ENCODE results near the gene DMPK. TPM values are rescaled to one million over a fixed set of nuclear protein-coding genes. Genes with fewer than 3 reads are reported as not detected.

DMPK gene
- total and polyA plus RNA-seq, 2 experiments from 2014 or later = 25.2 to 46.0 TPM

- TF ChIP-seq EZH2phosphoT487 (IDR thresholded peaks at IDR 0.05; ENCODE audit: low read depth, severe bottlenecking, unreplicated experiment) (no peak), CTCF (IDR thresholded peaks at IDR 0.05; ENCODE audit: poor library complexity) (no peak), EZH2 (IDR thresholded peaks at IDR 0.05; ENCODE audit: borderline replicate concordance) (no peak)
- Histone ChIP-seq H3K79me2 (peaks cover 35% of the 10 kb centered on the region), H2AFZ (no peak overlapping the region), H3K27ac (no peak overlapping the region), H3K4me3 (no peak overlapping the region), H3K9me3 (ENCODE audit: low read depth) (no peaks in the 10 kb centered on the region), H4K20me1 (ENCODE audit: insufficient read depth, poor library complexity, severe bottlenecking) (peaks cover 5% of the 10 kb centered on the region), H3K27me3 (no peaks in the 10 kb centered on the region), H3K9me2 (replicated peaks; ENCODE audit: insufficient read depth) (no peaks in the 10 kb centered on the region), H3K4me1 (ENCODE audit: insufficient read depth) (peaks cover 2% of the 10 kb centered on the region), H3K36me3 (replicated peaks; ENCODE audit: insufficient read depth, low read depth) (no peaks in the 10 kb centered on the region), H3K4me2 (no peak overlapping the region)
- 97% methylated on average over 15 of the region's 15 CpGs for WGBS (ENCODE audit: low lambda C conversion rate, missing lambda C conversion rate)
- no peak for DNase-seq (ENCODE audit: low spot score)
Observed at GRCh38 chr19:45789035-45789786, 6.9 kb upstream of the DMPK start.

- no peaks in the 10 kb centered on the region for H3K36me3 ChIP-seq (replicated peaks; ENCODE audit: insufficient read depth, low read depth)
Observed at GRCh38 chr19:45786533-45786894, 4.2 kb upstream of the DMPK start.

DNA sequence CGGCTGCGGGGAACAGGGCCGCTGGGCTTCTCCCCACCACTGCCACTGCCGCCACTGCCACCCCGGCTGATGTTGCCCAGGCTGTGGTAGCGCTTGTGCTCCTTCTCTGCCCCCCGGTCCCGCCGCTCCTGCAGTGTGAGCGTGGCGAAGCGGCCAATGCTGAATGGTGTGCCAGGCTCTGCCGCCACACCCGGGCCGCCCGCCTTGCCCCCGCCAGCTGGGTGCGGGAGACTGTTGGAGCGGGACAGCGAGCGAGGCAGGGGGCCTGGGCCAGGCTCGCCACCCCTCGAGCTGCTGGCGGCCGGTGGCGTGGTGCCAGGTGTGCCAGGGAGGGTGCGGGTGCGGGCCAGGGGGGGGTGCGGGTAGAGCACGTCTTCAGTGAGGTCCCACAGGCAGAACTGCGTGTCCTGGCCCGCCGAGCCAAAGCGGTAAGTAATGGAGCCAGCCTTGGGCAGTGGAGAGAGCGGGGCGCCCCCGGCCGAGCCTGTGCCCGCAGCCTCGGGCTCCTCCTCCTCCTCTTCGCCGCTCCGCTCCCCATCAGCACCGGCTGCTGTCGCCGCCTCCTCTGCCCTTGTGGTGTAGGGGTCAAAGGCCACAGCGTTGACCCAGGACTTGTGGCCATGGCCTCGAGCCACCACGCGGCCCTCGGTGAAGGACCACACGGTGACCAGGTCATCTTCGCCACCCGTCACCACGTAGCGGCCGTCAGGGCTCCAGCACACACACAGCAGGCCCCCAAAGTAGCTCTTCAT, 3.7 kb upstream of the DMPK start:
- Histone ChIP-seq H3K27ac (no peak overlapping the region), H3K9me2 (replicated peaks; ENCODE audit: insufficient read depth) (no peaks in the 10 kb centered on the region), H3K27me3 (no peaks in the 10 kb centered on the region), H3K9me3 (ENCODE audit: low read depth) (no peaks in the 10 kb centered on the region), H2AFZ (no peak overlapping the region), H4K20me1 (ENCODE audit: insufficient read depth, poor library complexity, severe bottlenecking) (no peaks in the 10 kb centered on the region), H3K4me1 (ENCODE audit: insufficient read depth) (peaks cover 29% of the 10 kb centered on the region), H3K79me2 (peaks cover 22% of the 10 kb centered on the region), H3K4me2 (no peak overlapping the region), H3K36me3 (replicated peaks; ENCODE audit: insufficient read depth, low read depth) (no peaks in the 10 kb centered on the region), H3K4me3 (no peak overlapping the region)
- 96% methylated on average over 48 of the region's 57 CpGs for WGBS (ENCODE audit: low lambda C conversion rate, missing lambda C conversion rate)
- TF ChIP-seq CTCF (IDR thresholded peaks at IDR 0.05; ENCODE audit: poor library complexity) (no peak), EZH2 (IDR thresholded peaks at IDR 0.05; ENCODE audit: borderline replicate concordance) (no peak), EZH2phosphoT487 (IDR thresholded peaks at IDR 0.05; ENCODE audit: low read depth, severe bottlenecking, unreplicated experiment) (no peak)
- DNase-seq (ENCODE audit: low spot score) = no peak

More at GRCh38 chr19:45786533-45786894, 4.2 kb upstream of the DMPK start:
- Histone ChIP-seq H3K9me3 (ENCODE audit: low read depth) (no peaks in the 10 kb centered on the region), H3K27ac (no peak overlapping the region), H3K4me2 (no peak overlapping the region), H2AFZ (no peak overlapping the region), H3K79me2 (peaks cover 28% of the 10 kb centered on the region), H3K4me3 (no peak overlapping the region), H3K4me1 (ENCODE audit: insufficient read depth) (peaks cover 28% of the 10 kb centered on the region), H3K27me3 (no peaks in the 10 kb centered on the region), H3K9me2 (replicated peaks; ENCODE audit: insufficient read depth) (no peaks in the 10 kb centered on the region), H4K20me1 (ENCODE audit: insufficient read depth, poor library complexity, severe bottlenecking) (peaks cover 1% of the 10 kb centered on the region)
- no peak for DNase-seq (ENCODE audit: low spot score)
- 98% methylated on average over 19 of the region's 21 CpGs for WGBS (ENCODE audit: low lambda C conversion rate, missing lambda C conversion rate)
- TF ChIP-seq EZH2 (IDR thresholded peaks at IDR 0.05; ENCODE audit: borderline replicate concordance) = no peak
- TF ChIP-seq CTCF (IDR thresholded peaks at IDR 0.05; ENCODE audit: poor library complexity) = no peak
